CD4-positive, alpha-beta T cell treated with Interleukin-6 for 4 hours (primary cell): ENCODE measurements around the gene GRK2.

Experiments
- DNase-seq: peaks from one replicate; pipeline ENCODE4 v3.0.0-alpha.2; 2020; ENCODE audit warnings: mixed read lengths

The GRK2 gene

DNA sequence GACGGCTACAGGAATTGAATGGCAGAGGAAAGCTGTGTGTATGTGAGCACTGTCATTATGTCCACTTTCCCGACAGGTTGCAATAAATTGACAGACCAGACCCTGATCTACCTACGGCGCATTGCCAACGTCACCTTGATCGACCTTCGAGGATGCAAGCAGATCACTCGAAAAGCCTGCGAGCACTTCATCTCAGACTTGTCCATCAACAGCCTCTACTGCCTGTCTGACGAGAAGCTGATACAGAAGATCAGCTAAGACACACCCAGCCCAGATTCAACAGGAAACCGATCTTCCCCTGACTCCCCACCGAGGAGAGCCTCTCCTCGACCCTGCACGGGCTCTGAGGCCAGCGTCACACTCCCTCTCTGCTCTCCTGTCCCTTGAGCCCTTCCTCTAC is 11.5 kb upstream of the GRK2 start:
- DNase-seq: no peak

DNA sequence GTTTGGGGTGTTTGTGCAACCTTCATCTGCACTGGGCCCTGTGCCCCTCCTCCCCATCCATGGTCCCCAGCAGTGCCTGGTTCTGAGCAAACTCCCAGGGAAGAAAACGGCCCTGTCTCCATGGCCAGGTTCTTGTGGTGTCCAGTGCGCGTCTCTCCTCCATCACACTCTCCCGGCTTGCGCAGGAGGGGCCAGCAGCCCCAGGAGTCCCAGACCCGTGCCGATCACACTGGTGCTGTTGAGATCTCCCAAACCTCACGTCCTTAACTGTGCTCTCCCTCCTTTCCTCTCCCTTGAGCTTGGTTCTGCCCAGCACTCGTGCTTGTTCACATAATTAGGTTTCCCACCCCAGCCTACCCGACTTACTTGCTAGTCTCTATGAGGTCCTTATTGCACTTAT is 10.9 kb upstream of the GRK2 start:
- DNase-seq: no peak

DNA sequence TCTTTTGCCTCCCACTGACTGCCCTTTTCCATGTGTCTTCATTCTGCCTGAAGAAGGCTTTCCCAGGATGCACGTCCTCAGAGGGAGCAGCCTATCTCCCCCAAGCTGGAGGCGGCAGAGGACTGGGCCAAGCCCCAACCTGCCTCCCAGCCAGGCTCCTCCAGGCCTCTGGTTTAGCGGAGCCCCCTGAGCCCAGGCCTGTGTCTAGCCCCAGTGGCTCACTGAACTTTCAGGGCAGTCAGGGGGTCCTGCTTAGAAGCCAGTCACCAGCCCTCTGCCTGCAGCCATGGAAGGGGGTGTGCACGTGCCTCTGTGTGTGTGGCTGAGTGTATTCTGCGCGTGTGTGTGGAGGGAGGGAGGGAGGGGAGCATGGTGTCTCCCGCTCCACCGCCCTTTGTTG is 10.4 kb upstream of the GRK2 start:
- no peak for DNase-seq

DNA sequence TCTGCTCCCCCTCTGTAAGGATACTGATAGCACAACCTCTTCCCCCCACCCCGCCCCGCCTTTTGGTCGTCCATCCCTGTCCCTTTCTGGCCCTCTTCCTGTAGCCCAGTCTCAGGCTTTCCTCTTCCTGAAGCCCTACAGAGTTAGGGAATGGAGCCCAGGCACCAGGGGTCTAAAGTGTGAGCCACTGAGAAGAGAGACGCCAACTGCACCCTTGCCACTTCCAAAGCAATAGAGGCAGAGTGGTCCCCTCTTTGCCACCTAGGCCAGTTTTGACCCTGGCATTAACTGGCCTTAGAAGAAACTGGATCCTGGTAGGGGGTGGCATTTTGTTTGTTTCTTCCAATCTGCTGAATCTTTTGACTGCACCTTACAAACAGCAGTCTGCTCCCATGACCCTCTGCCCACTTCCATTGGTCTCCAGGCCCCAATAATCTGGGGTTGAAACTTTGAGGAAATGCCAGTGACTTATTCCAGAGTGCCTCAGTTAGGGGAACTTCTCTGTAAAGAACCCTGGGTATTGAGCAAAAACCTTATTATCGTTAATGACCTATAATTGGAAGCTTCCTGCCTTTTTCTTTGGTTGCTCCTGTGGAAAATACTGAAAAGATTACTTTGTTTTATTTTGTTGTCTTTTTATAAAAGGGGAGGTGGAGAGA is 9.7 kb upstream of the GRK2 start:
- no peak for DNase-seq

DNA sequence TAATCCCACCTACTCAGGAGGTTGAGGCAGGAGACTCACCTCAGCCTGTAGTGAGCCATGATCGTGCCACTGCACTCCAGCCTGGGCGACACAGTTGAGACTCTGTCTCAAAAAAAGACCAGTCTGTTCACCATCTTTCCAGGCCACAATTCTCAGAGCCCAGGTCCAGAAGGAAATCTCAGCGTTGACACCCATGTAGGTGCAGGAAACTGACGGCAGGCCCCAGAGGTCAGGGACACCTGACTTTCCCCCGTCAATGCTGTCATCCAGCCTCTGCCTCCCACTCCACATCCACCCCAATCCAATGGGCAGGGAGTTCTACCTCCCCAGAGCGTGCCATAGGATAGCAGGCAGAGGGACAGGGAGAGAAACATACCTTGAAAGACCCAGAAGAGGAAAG is 5.9 kb upstream of the GRK2 start:
- no peak for DNase-seq

DNA sequence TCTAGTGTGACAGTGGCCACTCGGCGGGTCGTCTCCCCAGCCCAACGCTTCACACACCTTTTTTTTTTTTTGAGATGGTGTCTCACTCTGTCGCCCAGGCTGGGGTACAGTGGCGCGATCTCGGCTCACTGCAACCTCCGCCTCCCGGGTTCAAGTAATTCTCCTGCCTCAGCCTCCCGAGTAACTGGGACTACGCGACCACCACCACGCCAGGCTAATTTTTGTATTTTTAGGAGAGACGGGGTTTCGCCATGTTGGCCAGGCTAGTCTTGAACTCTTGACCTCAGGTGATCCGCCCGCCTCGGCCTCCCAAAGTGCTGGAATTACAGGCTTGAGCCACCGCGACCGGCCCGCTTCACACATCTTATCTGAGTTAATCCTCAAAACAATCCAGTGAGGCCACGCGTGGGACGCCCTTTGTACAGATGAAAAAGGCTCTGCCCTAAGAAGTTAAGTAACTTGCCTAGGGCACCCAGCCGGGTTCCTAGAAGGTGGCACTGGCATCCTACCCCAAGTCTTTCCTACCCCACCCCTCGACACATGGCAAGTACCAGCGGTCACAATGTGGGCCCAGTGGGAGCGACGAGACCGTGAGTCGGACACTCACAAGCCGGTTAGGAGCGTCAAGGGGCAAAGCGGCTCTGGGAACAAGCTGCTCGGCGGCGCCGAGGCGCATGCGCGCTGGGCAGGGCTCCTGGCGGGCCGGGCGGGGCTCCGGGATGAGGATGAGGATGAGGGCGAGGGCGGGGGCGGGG is 5.2 kb upstream of the GRK2 start:
- DNase-seq: peak; percentile 59

DNA sequence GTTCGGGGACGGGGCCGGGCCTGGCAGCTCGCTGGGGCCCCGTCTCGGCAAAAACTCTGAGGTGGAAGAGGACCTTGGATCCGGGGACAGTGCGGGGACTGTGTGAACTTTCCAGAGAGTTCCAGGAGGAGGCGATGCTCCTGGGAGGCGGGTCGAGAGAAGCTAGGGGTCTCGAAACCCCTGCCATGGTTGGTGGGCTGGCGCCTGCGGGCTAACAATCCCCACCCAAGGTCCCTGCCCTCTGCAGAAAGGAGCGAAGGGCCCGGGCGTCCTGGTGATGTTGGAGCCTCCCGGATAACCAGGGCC is 4.7 kb upstream of the GRK2 start:
- no peak for DNase-seq

DNA sequence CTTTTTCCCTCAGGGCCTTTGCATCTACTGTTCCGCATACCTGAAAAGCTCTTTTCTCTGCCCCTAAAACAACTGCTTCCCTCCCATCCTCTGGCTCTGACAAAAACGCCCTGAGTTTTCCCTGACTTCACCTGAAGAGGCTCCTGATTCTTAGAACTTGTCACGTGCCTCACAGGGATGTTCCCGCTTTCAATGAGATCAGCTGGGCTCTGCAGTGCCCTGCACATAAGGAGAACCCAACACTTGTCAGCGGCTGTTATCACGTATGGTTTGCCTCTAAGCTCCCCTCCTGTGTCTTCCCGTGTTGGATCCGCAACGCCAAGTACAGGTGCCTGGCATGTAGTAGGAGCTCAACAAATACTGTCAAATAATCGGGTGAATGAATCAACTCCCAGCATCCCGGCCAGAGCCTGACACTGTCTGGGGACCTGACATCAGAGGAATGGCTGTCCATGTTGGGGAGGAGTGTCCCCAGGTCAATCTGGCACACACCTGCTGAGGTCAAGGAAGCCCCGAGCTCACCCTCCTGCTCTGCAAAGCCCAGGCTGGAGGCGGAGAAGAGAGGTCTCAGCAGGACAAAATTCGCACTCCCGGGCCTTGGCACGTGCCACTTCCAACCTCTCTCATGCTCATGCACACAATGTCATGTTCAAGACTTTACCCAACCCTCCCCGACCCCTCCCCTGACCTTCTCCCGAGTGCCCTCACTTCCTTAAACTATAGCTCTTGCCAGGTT is 4.2 kb upstream of the GRK2 start:
- no peak for DNase-seq

DNA sequence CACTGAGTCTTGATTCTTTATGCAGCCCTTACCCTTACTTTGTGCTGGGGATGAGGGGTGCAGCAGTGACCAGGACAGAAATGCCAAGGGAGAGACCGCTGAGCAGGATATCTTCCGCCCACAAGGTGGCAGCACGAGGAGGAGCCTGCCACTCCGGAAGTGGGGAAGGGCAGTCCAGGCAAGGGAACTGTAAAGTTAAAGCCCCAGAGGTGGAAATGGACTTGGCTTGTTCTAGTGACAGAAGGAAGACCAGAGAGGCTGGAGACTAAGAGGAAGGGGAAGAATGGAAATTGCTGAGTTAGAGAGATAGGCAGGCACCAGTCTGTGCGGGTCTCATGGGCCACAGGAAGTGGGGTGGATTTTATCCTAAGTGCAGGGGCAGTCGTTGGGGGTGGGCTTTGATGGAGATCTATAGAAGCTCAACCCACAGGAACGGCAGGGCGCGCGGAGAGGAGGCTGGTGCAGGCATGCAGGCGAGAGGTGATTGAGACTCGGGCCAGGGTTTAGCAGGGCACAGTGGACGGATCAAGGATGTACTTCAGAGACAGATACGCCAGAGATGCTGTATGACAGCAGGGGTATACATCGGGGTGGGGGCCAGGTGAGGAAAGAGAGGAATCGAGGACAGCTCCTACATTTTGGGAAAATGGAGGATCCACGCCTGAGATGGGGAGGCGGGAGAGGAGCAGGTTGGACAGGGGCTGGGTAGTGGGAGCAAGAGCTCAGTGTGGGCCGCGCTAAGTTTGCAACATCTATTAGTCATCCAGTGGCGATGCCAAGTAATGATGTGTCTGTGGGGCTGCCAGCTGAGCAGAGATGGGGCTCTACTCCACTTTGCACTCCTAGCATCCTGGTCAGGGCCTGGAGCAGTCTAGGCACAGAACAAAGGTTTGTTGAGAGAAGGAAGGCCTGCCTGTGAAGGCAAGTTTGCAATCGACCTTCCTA is 3.3 kb upstream of the GRK2 start:
- DNase-seq: peak; percentile 83

DNA sequence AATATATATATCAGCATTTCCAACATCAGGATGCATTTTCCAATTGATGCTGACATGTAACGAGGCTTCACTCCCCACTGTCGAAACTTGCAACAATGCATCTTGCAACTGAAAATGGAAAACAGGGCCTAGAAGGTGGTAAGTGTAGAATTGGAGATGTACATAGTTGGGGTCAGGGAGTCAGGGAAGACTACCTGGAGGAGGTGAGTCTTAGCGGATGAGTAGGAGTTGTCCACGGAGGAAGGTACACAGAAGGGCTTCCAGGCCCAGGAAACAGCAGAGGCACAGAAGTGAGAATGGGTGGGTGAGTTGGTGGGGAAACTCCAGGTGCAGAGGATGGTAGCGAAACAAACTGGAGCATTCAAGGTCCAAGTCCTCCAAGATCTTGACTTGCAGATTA is 2.0 kb upstream of the GRK2 start:
- DNase-seq: no peak

DNA sequence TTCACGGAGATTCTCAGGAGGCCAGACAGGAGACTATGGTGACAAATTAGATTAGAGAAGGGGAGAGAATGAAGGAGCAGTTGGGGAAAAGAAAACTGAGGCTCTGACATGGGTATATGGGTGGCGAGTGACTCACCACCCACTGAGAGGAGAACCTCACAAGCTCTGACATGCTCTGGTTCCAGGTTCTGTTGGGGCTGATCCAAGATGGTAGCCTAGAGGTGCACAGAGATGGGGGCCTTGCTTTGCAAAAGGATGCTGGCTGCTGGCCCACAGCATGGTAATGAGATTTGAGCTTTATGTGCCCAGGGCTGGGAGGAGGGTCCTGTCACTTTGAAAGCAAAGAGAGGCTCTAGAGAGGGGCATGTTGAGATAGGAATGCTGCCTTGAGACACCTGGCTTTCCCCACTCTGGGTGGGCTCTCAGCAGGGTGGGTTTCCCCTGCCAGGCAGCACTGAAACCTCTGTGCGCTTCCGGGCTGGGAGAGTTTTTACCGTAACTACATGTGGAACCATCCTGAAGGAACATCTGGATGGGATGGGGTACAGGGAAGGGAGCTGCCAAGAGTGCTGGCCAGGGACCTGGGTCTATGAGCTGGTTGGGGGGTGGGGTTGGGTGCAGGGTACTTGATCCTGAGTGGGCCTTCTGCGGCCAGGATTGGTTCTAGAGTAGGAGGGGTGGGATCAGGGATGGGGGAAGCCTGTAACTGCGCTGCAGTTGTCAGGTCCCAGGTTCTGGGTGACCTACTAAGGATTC is 1.2 kb upstream of the GRK2 start:
- no peak for DNase-seq

DNA sequence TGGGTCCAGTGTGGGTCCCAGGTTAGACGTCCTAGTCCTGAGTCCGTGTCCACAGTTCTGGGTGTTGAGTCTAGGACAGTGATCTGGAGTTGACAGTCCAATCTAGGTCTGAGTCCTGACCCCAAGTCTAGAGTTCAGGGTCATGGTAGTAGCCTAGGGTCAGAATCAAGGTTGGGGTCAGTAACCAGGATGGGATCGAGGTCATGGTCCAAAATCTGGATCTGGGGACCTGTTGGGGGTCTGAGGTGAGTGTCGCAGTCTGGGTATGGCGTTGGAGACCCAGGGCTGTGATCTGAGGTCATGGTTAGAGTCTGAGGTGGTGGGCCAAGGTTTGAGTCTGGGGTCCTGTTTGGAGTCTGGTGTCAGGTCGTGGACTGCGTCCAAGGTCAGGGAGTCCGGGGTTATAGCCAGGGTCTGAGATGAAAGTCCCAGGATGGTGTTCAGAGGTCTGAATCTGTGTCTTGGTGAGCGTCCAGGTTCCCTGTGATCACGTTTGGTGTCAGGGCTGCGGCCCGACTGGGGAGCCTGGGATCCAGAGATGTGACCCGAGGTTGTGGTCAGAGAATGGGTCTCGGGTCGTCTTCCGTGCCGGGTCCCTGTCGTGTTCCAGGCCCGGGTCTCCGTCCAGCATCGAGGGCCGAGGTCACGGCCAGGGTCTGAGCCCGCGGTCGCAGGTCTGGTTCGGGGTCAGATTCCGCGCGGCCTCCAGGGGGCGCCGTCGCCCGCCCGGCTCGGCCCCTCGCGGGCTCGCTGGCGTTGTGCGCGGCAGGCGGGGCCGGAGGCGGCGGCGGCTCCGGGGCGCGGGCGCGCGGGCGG is 432 bp upstream of the GRK2 start:
- peak; percentile 83 for DNase-seq

DNA sequence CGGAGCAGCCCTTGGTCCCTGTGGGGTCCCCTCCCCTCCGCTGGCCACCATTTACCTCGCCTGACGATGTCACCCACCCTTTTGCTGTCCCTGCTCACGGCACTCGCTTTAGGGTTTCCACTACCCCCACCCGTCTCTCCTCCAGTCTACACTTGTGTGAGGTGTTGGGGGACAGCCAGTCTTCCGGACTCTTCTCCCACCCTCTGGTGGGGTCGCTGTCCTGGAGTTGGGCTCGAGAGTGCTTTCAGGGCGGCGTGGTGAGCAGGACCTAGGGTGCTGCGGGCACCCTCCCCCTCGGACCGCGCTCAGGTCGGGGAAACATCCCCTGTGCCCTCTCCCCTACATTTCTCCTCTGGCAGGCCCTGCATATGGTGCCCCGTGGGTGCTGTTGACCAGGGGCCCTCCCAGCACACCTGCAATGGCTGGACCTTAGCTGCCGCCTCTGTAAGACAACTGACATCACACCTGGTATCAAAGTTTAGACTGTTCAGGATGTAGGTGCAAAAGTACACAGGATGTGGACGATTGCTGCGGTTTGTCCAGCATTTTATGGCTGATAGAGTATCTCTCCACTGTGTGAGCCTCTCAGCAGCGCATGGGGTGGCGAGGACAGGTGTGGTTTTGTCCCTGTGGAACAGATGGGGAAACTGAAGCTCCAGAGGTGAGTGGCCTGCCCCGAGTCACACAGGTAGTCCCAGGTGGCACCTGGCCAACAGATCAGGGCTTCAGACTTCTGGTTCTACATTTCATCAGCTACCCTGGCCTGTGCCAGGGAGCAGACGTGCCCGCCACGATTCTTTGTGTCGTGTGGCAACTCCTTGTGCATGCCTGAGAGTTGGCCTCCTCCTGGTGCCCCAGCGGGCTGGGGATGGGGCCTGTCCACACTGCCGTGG is 1.2 kb downstream of the GRK2 start:
- DNase-seq: peak; percentile 59

DNA sequence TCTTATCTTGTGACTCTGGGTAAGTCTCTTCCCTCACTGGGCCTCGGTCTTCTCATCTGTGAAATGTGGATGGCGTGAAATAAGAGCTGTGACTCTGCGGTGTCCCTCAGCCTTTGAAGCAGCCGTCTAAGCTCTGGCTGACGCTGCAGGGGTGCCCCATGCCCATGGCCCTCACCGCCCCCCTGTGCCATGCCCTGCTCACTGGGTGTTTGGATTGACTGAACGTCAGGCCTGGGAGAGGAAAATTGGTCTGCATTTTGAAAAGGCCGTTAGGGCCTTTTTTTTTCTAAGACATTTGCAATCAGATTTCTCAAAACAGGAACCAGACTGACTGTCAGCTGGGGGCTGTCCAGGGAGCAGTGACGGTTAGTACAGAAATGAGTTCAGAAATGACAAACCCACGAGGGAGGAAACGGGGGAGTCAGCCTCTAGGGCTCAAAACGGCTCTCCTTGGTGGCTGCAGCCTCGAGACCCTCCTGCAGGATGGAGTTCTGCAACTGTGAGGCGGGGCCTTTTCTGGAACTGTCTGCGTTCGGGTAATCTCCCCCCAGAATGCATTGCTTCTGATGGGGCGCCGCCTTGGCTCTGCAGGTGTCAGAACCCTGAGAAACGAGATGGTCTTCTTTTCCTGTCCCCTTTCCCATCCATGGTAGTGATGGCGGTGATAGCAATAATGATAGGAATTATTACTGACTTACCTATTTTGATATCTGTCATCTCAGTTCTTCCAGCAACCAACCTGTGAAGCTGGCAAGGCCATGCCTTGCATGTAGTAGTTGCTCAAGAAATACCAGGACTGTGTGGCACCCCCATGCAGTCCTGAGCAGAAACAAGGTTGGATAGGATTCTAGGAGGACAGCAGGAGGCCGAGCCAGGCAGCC is 2.0 kb downstream of the GRK2 start:
- peak; percentile 75 for DNase-seq

DNA sequence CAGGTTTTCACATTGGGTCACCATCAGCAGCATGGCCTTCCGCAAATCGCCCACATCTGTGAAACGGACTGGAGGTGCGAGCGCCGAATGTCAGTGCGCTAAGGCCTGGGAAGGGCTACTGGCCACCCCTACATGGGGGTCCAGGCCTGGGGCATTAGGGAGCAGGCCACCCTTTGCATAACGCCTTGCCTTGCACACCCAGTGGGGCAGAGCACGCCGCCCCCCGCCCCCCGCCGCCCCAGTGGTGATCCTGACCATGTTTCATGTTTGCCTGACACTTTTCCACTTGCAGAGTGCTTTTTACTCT is 2.6 kb downstream of the GRK2 start:
- no peak for DNase-seq

DNA sequence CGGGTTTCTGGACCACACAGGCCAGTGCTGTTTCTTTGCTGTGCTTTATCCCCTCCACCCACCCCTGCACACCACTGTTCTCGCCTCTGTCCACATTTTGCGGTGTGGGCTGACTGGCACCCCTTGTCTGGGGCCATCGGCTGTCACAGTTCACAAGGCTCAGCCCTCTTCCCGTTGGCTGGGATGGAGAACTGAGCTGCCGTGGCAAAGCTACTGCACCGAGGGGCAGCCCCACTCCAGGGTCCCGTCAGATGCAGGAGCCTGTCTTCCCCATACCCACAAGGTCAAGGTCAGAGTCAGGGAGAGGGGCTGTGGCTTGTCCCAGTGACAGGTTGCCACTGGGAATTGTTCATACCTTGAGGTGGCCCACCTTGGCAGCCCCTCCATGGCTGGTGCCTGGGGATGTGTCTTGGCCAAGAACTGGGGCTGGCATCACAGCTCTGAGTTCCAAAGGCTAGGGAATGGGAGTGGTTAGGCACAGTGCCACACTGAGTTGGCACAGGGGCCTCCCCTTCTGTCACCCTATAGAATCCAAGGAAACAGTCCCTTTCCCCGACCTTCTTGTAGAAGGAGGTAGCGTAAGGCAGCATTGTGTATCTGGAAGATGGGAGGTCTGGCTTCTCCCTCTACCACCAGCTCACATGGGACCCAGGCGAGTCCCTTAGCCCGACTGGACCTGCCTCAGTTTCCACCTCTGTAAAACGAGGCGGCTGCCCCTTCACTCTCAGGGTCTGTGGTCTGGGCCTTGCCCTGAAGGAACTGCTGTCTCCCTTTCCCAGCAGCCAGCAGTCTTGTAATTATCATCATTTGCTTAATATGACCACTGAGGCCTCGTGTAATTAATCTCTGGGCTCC is 3.4 kb downstream of the GRK2 start:
- DNase-seq: no peak

DNA sequence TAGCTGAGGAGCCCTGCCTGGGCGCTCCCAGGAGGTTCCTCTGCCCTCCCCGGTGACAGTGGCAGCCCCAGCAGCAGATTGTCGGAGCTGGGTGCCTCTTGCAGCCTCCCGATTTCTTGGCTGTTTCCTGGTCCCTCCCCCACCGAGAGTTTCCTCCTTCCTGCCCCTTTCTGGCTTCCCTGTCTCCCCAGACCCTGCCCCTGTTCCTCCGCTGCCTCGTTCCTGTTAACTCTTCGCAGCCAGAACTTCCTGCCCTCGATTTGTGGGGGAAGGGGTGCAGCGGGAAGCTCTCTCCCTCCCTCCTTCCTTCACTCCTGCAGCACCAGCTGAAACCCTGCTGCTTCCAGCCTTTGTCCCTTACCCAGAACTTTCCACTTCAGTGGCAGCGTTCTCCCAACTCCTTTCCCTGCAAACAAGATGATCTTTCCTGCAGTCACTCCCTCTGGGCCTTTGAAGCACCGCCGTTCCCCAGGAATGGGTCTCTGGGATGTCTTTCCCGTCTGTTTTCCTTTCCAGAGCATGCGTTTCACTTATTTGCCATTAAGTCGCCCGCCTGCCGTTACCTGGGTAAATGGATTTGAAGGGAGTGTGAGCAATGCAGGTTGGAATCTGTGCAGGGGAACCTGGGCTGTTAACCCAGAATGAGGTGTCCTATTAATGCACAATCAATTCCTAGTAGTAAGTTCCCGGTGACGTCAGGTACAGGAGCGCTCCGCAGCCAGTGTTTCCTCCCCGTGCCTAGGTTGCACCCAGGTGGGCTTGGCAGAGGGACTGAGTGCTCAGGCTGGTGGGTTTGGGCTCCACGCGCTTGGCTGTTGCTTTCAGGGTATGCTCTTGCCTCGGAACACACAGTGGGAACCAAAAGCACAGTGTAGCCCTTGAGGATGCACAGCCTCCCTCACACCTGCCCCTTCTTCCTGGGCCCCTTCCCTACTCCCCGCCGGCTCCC is 4.3 kb downstream of the GRK2 start:
- peak; percentile 56 for DNase-seq
